HTERT RPE-1 (cell line): ENCODE data around the gene LIG4.
"Not testable (repeated sequence)": the region's sequence is repeated elsewhere in the genome, so short reads cannot be mapped to it uniquely, and the experiment has no call there.

Experiments used
- in situ Hi-C: fragments of 300-500 bp; cut with MboI; formaldehyde crosslinking; loops from 4 replicates; pipeline ENCODE4 v1.14.3; 2020; ENCODE audit warnings: low sequenced_read_pairs

Gene LIG4

DNA sequence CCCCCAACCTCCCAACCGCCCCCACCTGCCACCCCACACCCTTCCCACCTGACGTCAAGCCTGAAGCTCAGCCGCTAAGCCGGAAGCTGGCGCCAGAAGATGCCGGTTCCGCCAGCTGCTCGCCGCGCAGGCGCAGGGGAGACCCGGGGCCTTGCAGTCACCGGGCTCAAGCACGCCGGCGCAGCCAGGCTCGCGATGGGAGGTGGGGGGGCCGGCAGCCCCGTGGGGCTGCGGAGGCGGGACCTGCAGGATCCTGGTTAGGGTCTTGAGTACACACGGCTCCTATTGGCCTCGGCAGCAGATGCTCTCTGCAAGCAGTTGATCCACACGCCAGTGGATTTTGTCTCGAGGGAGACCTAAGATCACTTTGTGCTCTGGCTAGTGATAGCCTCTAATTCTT lies at the start of gene LIG4:
LIG4 (minus strand) TSS at position 101 of the 400 bp plus-strand sequence. CDS start 4,268 bp downstream, outside the sequence.
- in situ Hi-C loops, result no loop called here

DNA sequence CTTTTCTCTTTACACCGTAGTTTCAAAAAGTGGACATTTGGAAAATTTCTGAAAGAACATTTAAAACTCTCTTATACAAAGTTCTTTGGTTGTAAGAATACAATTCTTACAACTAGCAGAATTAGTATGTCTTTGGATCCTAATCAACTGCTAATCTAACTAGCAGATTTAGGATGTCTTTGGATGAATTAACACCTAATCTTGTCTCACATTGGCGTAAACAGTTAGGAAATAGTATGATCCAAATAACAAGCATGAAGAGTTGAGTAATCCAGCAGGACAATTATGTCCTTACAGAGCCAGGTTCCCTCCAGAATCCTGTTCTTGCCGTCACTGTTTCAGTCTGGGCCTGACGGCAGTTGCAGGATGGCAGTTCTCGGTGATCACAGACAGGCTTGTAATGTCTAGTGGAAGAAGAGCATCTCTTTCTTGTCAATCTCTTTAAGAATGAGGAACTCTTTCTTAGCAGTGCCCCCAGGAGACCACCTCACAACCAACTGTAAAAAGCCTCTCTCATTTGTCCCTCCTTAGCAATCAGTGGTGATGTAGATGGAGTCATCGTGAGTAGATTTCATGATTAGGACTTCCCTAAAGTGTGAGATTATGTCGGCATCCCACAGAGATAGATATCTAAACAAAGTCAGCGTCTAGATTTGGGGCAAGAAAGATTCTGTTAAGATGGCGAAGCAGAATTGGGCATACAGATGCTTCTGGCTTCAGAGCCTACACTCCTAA lies 48.5 kb upstream of the LIG4 start:
- in situ Hi-C loops, result no loop called here

DNA sequence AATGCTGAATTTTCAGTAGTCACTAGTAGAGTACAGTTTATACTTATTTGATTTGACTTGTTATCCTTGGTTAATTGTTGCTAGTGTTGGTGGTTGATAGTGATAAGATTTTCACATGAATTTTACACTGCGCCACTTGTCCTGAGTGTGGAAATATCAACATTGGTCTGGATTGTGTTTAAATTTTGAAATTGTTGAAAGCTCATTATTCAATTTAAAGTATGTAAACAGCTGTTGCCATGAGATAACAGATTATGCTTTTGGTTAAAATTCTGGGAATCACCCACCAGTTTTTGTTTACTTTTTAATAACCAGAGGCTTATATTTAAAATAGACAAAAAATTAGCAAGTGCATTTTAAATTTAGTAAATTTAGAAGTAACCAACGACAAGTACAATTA lies 41.9 kb upstream of the LIG4 start:
- in situ Hi-C loops, result no loop called here

DNA sequence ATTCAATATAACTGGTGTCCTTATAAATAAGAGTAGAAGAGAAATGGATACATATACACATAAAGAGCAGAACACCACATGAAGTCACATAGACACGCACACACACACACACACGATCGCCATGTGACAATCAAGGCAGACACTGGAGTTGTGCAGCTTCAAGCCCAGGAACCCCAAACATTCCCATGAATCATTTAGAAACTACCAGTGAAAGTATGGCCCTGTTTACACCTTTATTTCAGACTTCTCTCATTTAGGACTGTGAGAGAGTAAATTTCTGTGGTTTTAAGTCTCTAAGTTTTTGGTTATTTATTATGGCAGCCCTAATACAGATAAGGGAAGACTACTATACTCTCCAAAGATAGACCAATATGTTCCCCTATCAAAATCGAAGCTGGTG lies 33.8 kb upstream of the LIG4 start:
- in situ Hi-C loops, result no loop called here

DNA sequence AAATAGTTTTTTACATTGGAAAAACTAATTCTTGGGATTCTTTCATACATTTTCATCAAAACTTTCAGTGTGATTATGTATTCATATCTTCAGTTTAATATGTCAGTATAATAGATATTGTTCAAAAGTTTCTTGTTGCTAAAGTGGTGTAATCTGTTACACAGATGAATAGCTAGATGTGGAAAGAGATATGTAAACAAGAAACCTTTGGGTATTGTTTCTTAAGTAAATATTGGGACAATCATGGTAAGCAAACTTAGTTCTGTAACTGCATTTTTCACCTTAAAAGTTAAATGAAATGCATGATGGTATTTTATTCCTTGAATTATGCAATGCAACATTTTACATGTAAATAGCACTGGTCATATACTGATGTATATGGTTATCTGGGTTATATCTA lies 15.0 kb upstream of the LIG4 start:
- in situ Hi-C loops, result no loop called here

DNA sequence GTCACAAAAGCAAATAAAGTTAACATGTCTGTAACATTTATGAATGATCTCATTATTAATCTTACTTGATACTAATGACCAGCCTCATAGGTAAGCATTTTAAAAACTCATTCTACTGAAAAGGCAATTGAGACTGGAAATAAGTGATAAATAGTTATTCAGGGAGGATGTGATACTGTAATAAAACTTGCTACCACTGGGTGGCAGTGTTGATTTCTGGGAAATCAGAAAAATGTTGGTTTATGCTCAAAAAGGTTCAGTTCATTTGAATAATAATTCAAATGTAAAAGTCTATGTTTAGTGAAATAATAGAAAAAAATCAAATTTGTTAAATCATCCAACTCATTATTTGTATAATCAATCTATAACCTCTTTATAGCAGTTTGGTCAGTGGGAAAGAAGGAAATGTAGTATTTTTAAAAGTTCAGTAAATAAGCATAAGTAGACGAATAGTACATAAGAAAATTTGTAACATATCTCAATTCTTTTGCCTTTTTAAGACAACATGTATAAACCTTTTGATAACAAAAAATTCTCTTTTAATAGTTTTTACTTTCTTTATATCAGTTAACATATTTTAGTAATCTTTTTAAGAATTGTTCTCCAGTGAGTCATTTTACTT lies 12.4 kb upstream of the LIG4 start:
- in situ Hi-C loops, result no loop called here

DNA sequence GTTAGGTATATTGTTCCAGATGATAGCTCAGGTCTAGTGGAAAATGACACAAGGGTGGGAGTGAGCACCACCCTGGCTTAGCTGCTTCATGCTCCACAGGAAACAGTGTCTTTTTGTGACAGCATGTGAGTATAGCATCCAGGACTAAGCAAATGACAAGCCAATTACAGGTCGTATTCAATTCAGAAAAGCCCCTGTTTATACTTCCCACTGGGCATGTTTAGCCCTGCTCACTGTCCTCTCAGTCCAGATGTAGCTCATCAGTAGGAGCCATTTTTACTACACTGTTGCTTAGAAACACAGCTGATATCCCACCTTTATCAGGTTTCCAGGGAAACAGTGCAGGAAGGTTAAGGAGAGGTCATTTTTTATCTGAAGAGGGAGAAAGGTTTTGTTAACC lies 10.8 kb upstream of the LIG4 start:
- in situ Hi-C loops, result no loop called here

DNA sequence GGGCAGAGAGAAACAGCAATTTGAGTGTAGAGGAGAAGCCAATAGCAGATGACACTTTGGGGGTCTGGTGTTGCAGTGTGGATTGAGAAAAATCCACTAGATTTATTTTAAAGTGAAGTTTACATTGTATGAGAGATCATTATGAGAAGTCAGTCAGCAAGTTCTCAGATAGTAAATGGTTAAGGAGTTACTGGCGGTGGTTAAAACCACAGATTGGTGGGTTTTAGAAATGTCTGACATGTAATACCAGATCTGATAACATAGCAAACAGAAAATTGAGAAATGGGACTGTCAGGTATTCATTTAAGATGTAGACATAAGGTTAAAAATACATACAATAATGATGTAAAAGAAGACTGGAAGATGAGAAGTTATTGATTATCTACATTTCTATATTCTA lies 10.1 kb upstream of the LIG4 start:
- in situ Hi-C loops, result no loop called here

DNA sequence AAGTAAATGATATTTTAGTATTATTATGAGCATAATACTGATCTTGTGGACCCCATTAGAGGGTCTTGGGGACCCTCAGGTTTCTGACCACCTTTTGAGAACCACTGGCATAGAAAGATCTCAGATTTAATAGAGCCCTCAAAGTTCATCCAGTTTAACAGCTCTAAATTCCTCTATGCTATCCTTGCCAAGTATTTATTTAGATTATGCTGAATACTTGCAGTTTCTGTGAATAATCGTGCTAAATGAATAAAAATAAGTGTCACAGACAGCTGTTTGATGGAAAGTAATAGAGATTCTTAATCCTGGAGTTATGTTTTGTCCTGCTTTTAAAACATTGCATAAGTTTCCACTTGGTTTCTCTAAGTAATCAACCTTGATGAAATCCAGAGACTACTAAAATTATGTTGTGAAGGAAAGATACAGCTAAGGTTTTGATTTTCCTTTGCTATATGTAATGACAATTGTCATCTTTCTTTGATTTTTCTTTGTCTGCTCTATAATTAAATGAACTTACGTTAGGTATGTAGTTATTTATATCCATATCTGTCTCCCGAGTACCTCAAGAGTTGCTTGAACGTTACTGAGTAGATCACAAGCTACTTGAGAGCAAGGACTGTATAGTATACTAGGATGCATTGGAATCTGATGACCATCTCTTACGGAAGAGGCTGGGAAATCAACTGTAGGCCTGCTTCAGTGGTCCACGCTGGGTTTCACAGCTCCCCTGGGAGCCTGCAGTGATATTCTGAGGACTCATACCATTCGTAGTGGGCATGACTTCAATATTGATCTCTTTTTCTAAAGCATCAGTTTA lies 8.6 kb upstream of the LIG4 start:
- in situ Hi-C loops, result no loop called here

DNA sequence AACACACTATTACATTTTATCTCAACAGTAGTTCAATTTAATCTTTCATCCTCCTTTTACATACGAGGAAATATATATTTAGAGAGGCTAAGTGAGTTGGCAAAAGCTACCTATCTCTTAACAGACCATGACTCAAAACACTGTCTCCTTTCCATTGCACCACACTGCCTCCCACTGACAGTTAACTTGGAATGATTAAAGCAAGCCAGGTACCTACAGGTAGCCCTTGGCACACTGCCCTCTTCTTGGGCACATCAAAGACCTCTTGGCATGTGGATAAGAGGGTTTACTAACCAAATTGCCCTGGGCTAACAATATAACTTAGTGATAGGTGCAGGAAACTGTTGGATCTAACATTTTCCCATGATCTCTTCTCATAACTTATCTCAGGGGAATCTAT lies 4.7 kb upstream of the LIG4 start:
- in situ Hi-C loops, result no loop called here

DNA sequence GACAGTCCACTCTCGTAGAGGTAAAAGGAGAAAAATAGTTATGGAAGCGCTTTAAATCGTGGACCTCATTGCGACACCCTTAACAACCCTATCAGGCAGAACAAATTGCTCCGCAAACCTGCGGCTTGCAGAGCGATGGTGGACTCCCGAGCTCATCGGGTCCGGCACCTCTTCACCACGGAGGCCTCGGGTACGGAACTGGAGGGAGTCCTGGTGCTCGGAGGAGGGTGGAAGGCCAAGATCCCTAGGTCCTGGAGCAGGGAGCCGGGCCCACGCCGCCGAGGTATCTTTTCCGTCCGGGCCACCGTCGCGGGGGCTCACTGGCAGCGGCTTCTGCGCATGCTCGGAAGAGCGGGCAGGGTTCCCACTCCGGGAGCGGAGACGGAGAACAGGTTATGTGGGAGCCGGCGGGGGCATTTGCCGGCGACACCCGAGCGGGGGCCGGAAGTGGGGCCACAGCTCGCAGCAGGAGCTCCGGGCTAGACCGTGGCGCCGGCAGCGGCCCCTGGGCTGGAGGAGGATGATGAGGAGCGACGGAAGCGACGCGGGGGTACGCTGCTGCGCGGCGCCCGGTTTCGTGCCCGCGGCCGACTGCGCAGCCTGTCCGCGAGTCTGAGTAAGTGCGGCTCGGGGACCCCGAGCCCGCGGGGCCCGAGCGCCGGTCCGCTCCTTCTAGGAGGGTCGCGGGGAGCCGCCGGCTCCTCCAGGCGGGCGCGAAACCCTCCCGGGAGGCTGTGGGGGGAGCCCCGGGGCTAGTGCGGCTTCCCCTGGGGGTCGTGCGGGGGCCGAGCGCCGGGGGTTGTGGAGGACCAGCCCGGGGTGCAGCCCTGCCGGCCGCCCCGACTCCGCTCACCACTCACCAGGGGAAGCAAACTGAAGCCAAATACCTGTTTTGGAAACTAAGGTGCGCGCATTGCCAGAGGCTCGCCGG lies 3.0 kb upstream of the LIG4 start, which contains the start of gene ABHD13:
ABHD13 (plus strand) TSS at position 349 of the 931 bp plus-strand sequence. CDS start 10,827 bp downstream, outside the sequence.
- in situ Hi-C loops, result no loop called here

DNA sequence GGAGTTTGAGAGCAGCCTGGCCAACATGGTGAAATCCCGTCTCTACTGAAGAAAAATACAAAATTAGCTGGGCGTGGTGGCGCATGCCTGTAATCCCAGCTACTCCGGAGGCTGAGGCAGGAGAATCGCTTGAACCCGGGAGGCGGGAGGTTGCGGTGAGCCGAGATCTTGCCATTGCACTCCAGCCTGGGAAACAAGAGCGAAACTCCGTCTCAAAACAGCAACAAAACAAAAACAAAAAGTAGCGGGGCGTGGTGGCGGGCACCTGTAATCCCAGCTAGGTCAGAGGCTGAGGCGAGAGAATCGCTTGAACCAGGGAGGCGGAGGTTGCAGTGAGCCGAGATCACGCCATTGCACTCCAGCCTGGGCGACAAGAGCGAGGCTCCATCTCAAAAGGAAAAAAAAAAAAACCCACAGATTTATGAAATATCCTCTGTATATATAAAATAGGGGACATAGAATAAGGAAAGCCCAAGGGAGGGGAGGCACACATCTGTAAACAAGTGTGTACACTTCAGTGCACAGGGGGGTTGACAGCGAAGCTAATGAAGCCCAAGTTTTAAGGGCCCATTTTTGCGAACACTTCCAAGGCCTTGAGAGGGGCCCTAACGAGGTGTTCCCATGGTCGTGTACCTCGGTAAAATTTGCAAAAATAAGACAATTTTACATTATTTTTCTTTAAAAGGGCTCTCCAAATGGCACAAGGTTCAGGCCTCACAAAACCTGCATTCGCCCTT lies 2.1 kb upstream of the LIG4 start:
- in situ Hi-C loops, result not testable (repeated sequence)

DNA sequence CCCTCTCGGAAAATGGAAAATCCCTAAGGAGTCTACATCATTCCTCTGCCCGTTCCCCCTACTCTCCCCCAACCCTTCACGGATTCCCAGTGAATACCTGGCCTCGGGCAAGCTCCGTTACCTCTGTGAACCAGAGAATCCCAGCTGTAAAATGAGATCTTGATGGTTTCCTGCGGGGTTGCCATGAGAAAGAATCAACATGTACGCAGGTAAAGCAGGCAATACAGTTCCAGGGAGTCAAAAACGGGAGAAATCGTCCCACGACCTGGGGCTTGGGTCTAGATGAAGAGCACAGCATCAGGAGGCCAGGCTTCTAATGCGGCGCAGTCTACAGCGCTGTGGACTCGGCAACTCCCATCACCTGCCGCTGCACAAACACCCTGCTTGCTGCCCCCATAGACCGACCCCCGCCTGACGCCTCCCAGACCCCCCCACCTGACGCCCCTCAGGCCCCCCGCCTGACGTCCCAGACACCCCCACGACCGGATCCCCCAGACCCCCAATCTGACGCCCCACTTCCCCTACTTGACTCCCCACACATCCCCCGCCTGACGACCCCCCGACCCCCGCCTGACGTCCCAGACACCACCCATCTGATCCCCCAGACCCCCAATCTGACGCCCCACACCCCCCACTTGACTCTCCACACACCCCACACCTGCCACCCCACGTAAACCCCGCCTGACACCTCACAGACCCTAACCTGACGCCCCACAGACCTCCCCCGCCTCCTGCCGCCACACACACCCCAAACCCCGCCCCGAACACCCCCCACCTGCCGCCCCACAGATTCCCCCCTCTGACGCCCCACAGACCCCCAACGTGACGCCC lies 680 bp downstream of the LIG4 start:
- in situ Hi-C loops, result no loop called here

DNA sequence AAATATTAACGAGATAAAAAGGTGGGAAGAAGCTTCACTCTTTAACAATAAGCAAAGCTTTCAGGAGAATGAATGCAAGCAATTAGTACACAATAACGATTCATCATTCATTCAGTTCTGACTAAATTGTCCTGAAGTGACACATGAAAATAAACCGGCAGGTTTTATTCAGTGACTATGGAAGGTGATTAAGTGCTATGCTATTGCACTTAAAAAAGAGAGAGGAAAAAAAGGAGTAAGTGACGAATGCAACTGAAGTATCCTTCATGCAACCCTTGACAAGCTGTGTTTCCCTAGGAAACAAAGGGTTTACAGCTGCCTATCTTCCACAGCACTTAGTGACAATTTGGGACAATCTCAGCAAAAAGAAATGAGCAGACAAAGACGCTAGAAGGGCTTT lies 1.4 kb downstream of the LIG4 start:
- in situ Hi-C loops, result no loop called here

DNA sequence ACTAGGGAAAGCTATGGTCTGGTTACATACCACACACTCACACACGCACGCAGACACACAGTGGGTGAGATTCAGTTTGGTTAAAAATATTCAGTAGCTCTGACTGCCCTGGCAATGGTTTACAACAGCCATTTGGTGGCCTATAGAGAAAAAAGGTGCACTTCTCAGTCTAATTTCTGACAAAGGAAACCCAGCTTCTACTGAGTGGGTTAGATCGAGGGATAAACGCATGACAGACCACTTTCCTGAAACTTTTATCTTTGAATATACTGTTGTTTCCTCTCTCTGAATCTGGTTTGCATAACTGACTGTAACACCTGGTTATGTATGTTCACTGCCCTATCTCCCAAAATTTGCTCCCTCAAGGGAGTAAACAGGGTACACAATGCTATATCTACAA lies 2.5 kb downstream of the LIG4 start:
- in situ Hi-C loops, result no loop called here

DNA sequence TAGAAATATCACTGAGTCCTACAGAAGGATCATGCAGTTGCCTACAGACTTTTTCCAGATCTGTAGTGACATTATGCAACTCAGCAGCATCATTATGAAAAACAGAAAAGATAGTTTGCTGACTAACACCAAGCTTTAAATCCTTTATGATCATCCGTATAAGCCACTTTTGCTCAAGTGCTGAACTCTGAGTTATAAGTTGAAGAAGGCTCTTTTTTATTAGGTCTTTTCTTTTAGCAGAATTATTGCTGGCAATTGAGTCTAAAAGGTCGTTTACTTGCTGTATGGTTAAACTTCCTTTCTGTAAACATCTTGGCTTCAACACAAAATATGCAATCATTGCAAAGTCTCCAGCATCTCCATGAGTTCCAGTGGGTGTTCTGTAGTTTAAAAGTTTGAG lies 4.8 kb downstream of the LIG4 start:
- in situ Hi-C loops, result no loop called here

DNA sequence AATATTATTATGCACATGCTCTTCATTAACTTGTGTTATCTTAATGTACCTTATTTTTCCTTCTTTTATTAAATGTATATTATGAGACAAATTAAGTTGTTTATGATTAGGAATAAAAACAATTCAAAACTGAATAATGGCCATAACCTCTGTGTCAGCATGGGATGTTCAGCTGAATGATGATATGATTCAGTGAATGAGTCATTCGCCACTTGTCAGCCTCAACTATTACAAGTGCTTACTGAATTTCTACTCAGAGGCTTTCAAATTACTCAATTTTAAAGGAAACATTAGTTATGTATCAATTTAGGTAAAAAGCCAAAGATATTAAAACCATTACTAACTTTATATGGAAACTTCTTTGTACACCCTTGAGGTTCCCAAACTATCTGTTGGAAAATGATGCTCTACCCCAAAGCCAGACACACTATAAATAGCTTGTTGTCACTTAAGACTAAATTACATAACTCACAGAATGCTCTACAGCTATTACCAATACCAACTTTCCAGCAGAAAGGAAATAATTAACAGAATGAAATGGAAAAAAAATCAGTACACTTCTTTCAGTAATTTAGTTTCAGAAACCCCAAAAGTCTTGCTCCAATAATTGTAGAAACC lies 14.4 kb downstream of the LIG4 start:
- in situ Hi-C loops, result no loop called here

DNA sequence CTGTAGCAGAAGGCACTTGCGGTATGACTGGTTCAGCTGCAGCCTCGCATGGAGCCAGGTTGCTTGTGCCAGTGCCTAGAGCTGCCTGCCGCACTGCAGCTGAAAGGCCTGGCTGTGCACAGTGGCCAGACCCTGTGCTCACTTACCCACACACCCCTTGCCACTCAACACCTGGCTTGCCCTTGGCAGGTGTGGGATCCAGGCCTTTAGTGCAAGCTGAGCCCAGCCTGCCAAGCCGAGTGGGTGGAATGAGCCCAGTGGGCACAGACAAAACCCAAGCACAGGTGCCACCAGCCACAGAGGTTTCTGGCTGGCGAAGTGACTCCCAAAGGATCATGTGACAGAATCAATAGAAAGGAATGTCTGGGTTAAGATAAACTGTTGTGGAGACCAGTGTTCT lies 19.5 kb downstream of the LIG4 start:
- in situ Hi-C loops, result no loop called here

DNA sequence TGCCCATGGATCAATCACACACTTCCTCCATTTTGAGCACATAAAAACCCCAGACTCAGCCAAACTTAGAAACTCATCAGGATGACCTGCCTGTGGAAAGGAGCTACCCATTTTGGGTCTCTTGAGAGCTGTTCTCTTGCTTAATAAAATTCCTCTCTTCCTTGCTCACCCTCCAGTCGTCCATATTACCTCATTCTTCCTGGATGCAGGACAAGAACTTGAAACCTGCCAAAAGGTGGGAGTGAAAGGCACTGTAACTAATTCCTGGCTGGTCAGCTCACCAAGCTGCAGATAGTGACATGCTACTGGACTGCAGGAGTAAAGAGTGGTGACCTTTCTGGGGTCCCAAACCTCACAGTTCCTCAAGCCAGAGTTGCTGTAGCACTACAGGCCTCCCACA lies 20.2 kb downstream of the LIG4 start:
- in situ Hi-C loops, result no loop called here
